GM06990 (cell line): ENCODE results near the gene NCDN.

Experiments
- DNase-seq: peaks from one replicate; pipeline ENCODE4 v3.0.0-alpha.2; 2011; ENCODE audit not compliant: insufficient read length; ENCODE audit errors: extremely low read depth
- H3K27me3 ChIP-seq: replicated peaks from 2 replicates; pipeline ENCODE4 v1.6.0; 2011; ENCODE audit warnings: low read length; ENCODE audit not compliant: control insufficient read depth, insufficient read depth
- H3K36me3 ChIP-seq: 2 replicates; pipeline ENCODE4 v1.5.1; 2011; ENCODE audit warnings: low read length; ENCODE audit not compliant: control insufficient read depth, insufficient read depth
- H3K4me3 ChIP-seq: replicated peaks from 2 replicates; pipeline ENCODE4 v1.5.1; 2011; ENCODE audit warnings: low read depth, mild to moderate bottlenecking, control low read depth, low read length
- TF ChIP-seq, protein P1 (sequence below): IDR thresholded peaks from 2 replicates; pipeline ENCODE4 v1.5.1; 2011; ENCODE audit warnings: low read length, control low read depth, mild to moderate bottlenecking, inconsistent platforms; ENCODE audit not compliant: insufficient read depth, poor library complexity, severe bottlenecking

The NCDN gene

DNA sequence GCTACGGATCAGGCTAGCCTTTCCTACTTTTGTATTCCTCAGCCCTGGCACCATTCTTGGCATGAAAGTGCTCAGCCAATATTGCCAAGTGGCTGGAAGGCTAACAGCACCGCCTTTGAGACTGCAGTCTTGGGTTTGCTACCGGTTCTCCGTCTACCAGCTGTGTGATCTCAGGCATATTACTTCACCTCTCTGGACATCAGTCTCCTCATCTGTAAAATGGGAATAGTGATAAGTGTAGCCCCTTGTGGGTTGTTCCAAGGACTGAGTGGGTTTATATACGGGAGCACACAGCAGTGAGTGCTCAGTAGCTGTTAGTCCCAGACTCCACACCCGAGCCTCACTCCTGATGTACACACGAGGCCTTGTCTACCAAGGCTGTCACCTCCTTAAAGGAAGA, 29.2 kb downstream of the NCDN start:
- Histone ChIP-seq H3K4me3 (no peak overlapping the region), H3K36me3 (no peaks in the 10 kb centered on the region), H3K27me3 (no peaks in the 10 kb centered on the region)
- DNase-seq = no peak
- TF ChIP-seq, protein P1, sequence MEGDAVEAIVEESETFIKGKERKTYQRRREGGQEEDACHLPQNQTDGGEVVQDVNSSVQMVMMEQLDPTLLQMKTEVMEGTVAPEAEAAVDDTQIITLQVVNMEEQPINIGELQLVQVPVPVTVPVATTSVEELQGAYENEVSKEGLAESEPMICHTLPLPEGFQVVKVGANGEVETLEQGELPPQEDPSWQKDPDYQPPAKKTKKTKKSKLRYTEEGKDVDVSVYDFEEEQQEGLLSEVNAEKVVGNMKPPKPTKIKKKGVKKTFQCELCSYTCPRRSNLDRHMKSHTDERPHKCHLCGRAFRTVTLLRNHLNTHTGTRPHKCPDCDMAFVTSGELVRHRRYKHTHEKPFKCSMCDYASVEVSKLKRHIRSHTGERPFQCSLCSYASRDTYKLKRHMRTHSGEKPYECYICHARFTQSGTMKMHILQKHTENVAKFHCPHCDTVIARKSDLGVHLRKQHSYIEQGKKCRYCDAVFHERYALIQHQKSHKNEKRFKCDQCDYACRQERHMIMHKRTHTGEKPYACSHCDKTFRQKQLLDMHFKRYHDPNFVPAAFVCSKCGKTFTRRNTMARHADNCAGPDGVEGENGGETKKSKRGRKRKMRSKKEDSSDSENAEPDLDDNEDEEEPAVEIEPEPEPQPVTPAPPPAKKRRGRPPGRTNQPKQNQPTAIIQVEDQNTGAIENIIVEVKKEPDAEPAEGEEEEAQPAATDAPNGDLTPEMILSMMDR = no peak

DNA sequence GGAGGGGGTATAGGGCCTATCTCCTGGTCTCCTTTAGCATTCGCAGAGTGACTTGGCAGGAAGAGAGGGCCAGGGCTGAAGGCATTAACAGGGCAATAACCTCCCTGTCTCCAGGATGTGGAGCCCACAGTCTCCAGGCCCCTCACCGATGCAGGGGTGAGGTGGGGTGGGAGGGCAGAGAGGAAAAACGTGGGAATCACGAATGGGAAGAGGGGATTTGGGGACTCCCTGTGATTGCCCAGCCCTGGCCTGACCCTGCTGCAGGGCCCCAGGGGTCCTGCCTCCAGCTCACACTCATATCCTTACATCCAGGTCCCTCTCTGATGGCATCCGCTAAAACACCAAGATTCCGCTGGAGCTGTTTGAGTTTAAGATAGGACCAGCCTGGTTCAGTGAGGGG, 30.1 kb downstream of the NCDN start:
- DNase-seq = no peak
- Histone ChIP-seq H3K36me3 (no peaks in the 10 kb centered on the region), H3K27me3 (no peaks in the 10 kb centered on the region), H3K4me3 (no peak overlapping the region)
- TF ChIP-seq, protein P1 = no peak

DNA sequence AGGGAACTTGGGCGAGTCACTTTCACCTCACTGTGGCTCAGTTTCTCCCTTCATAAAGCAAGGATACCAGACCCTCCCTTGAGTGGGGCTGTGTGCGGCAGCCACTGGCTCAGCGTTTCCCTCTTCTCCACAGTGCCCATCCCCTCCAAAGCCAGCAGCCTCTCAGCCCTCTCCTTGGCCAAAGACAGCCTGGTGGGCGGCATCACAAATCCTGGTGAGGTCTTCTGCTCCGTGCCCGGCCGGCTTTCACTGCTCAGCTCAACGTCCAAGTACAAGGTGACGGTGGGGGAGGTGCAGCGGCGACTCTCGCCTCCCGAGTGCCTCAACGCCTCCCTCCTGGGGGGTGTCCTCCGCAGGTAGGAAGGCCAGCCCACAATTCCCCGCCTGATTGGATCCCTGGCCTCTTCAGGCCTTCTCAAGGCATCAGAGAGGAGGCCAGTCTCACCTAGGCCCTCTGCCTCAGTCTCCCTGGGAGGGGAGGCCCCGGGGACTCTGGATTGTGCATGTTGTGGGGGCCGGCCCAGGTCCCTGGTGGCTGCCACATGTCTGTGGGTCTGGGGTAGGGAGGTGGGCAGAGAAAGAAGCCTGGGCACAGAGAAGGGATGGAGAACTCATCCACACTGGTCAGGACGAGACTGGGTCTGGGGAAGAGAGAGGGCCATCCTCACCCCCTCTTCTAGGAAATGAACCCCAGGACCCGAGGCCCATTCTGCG, 30.8 kb downstream of the NCDN start:
- DNase-seq = no peak
- no peaks in the 10 kb centered on the region for H3K27me3 ChIP-seq
- no peaks in the 10 kb centered on the region for H3K36me3 ChIP-seq
- TF ChIP-seq, protein P1 = no peak
- no peak overlapping the region for H3K4me3 ChIP-seq

DNA sequence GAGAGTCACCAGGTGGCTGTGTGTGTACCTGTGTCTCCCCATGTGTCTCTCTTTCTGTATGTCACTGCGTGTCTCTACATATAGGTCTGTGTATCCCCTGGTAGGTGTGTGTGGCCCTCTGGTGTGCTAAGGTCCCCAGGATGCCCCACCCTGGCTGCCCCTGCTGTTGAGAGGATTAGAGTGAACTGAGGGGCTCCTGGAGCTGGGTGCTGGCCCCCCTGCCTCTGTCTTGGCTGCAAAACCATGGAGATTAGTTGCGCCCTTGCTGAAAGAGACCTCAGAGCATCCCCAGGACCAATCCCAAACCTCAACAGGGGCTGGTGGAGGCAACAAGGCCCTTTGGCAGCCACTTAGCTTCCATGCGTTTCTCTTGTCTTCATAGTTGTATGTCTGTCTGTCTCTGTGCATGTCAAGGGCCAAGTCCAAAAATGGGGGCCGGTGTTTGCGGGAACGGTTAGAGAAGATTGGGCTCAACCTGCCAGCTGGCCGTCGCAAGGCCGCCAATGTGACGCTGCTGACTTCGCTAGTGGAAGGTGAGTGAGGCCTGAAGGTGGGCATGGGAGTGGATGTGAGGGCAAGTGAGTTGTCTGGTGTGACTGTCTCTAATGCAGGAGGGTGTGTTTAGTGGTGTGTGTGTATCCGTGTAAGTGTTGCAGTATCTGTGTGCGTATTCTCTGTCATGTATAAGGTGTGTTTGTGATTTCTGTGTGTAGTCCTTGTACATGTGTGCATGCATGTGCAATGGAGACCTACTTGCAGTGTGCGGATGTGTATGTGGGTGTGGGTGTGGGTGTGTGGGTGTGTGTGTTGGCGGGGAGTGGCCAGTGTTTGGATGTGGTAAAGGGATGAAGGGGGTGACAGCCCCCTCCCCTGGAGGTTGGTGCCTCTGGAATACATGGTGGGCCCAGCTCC, 32.2 kb downstream of the NCDN start:
- H3K4me3 ChIP-seq = no peak overlapping the region
- no peak for DNase-seq
- H3K36me3 ChIP-seq = no peaks in the 10 kb centered on the region; the same call in 1 of the 2 replicates
- H3K27me3 ChIP-seq = no peaks in the 10 kb centered on the region
- TF ChIP-seq, protein P1 = no peak

DNA sequence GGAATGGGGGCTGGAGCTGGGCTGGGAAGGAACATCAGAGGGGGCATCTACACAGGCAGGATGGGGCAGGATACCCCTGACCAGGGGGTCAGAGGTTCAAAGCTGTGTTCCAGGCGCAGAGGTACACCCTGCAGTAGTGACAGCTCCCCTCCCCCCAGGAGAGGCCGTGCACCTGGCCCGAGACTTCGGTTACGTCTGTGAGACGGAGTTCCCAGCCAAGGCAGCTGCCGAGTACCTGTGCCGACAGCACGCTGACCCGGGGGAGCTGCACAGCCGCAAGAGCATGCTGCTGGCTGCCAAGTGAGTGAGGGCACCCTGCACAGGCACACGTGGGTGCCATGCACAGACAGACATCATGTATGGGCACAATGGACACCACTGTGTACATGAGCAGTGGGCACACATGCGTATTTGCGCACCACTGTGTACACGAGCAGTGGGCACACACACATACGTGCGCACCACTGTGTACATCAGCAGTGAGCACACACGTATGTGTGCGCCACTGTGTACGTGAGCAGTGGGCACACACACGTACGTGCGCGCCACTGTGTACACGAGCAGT, 33.0 kb downstream of the NCDN start:
- Histone ChIP-seq H3K27me3 (no peaks in the 10 kb centered on the region), H3K4me3 (no peak overlapping the region), H3K36me3 (no peaks in the 10 kb centered on the region; the same call in 1 of the 2 replicates)
- TF ChIP-seq, protein P1 = no peak
- DNase-seq = no peak
